SK-N-SH treated with all-trans-retinoic acid at 6 μM for 48 hours (cell line): Measurements from ENCODE around the gene SPIN2A.

Experiments used
- OSR1 ChIP-seq: fragments of 250-450 bp; sonication (Bioruptor Pico); IDR thresholded peaks from 2 replicates; pipeline ENCODE4 v1.8.0; 2022; ENCODE audit warnings: moderate library complexity, mild to moderate bottlenecking, inconsistent platforms
- SNAI2 ChIP-seq: fragments of 250-450 bp; sonication (Bioruptor Pico); IDR thresholded peaks from 2 replicates; pipeline ENCODE4 v1.5.0; 2020; ENCODE audit warnings: mild to moderate bottlenecking, moderate library complexity
- TCF4 ChIP-seq: fragments of 250-450 bp; sonication (Bioruptor Pico); IDR thresholded peaks from 2 replicates; pipeline ENCODE4 v1.8.0; 2021; ENCODE audit warnings: mild to moderate bottlenecking, moderate library complexity, borderline replicate concordance
- TOX ChIP-seq: fragments of 250-450 bp; sonication (Bioruptor Pico); IDR thresholded peaks from 2 replicates; pipeline ENCODE4 v1.8.0; 2021; ENCODE audit warnings: mild to moderate bottlenecking, moderate library complexity, borderline replicate concordance
- ZFP3 ChIP-seq: fragments of 250-450 bp; sonication (Bioruptor Pico); IDR thresholded peaks from 2 replicates; pipeline ENCODE4 v1.5.0; 2020; ENCODE audit warnings: mild to moderate bottlenecking, moderate library complexity
- ZFP30 ChIP-seq: fragments of 450-650 bp; formaldehyde crosslinking; IDR thresholded peaks from 2 replicates; pipeline ENCODE4 v1.5.0; 2022; ENCODE audit warnings: mild to moderate bottlenecking, moderate library complexity
- ZNF565 ChIP-seq: fragments of 450-650 bp; formaldehyde crosslinking; conservative IDR thresholded peaks from 2 replicates; pipeline ENCODE4 v1.5.0; 2020; ENCODE audit warnings: low read depth, mild to moderate bottlenecking, moderate library complexity
- TF ChIP-seq, protein P1 (sequence below): fragments of 250-450 bp; sonication (Bioruptor Pico); IDR thresholded peaks from 2 replicates; pipeline ENCODE4 v1.5.1; 2020; ENCODE audit warnings: low read depth, mild to moderate bottlenecking, moderate library complexity
- TF ChIP-seq, protein P2 (sequence below): fragments of 250-450 bp; sonication (Bioruptor Pico); IDR thresholded peaks from 2 replicates; pipeline ENCODE4 v1.8.0; 2020; ENCODE audit warnings: mild to moderate bottlenecking, moderate library complexity, borderline replicate concordance

DNA sequence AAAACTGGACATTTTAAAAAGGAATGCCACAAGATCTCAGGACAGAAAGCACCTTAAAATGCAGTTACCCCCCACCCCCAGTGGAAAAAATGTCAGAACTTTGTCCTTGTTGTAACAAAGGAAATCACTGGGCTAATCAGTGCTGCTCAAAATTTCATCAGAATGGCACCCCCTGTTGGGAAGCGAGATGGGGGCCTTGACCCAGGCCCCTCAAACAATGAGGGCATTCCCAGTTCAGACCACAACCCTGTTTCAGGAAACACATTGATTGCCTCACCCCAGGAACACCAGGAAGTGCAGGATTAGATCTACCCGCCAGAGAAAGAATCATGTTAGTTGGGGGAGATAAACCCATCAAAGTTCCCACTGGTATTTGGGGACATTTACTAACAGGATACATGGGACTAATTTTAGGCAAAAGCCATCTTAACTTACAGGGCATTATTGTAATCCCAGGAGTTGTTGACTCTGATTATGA is 32.2 kb downstream of the SPIN2A start:
- TF ChIP-seq TCF4 (no peak), OSR1 (CRISPR knock-in tag) (no peak), ZFP30 (no peak), ZFP3 (no peak), TOX (no peak), ZNF565 (no peak), SNAI2 (CRISPR knock-in tag) (no peak)
- TF ChIP-seq, protein P1, sequence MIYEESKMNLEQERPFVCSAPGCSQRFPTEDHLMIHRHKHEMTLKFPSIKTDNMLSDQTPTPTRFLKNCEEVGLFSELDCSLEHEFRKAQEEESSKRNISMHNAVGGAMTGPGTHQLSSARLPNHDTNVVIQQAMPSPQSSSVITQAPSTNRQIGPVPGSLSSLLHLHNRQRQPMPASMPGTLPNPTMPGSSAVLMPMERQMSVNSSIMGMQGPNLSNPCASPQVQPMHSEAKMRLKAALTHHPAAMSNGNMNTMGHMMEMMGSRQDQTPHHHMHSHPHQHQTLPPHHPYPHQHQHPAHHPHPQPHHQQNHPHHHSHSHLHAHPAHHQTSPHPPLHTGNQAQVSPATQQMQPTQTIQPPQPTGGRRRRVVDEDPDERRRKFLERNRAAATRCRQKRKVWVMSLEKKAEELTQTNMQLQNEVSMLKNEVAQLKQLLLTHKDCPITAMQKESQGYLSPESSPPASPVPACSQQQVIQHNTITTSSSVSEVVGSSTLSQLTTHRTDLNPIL: no peak
- TF ChIP-seq, protein P2, sequence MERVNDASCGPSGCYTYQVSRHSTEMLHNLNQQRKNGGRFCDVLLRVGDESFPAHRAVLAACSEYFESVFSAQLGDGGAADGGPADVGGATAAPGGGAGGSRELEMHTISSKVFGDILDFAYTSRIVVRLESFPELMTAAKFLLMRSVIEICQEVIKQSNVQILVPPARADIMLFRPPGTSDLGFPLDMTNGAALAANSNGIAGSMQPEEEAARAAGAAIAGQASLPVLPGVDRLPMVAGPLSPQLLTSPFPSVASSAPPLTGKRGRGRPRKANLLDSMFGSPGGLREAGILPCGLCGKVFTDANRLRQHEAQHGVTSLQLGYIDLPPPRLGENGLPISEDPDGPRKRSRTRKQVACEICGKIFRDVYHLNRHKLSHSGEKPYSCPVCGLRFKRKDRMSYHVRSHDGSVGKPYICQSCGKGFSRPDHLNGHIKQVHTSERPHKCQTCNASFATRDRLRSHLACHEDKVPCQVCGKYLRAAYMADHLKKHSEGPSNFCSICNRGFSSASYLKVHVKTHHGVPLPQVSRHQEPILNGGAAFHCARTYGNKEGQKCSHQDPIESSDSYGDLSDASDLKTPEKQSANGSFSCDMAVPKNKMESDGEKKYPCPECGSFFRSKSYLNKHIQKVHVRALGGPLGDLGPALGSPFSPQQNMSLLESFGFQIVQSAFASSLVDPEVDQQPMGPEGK (CRISPR knock-in tag): no peak
